MM.1S (cell line): ENCODE results near the gene CBFA2T2.

Source experiments
- CTCF ChIP-seq: fragments of 300-600 bp; sonication (generic); IDR thresholded peaks from 2 replicates; pipeline ENCODE4 v1.5.1; 2016; ENCODE audit warnings: antibody characterized with exemption, low read length, mixed read lengths
- EZH2 ChIP-seq: fragments of 300-600 bp; sonication (generic); optimal IDR thresholded peaks from 2 replicates; pipeline ENCODE3; 2017; ENCODE audit warnings: low read depth, mild to moderate bottlenecking, antibody characterized with exemption, low read length, mixed read lengths
- EZH2phosphoT487 ChIP-seq: fragments of 300-600 bp; sonication (generic); IDR thresholded peaks from 2 replicates; pipeline ENCODE4 v1.6.1; 2018; ENCODE audit warnings: antibody characterized with exemption, low read length

DNA sequence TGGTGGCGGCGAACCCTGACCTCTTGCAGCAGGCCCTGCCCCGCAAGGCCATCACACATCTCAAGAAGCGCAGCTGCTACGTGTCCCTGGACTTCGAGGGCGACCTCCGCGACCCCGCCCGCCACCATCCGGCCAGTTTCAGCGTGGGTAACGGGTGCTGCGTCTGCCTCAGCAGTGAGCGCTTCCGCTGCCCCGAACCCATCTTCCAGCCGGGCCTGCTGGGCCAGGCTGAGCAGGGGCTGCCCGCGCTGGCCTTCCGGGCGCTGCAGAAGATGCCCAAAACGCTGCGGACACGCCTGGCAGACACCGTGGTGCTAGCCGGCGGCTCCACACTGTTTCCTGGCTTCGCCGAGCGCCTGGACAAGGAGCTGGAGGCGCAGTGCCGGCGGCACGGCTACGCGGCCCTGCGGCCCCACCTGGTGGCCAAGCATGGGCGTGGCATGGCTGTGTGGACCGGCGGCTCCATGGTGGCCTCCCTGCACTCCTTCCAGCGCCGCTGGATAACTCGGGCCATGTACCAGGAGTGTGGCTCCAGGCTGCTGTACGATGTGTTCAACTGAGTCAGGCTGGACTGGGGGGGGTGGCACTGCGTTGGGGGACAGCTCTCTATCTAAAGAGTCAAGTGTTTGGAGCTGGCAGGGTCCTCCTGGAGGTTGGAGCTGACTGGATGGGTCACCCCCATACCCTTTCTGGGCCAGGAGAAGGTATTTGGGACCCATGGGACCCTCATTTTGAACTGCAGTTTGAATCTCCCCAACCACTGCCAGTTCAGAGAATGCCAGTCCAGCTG is 178.0 kb downstream of the CBFA2T2 start:
- no peak for TF ChIP-seq EZH2
- TF ChIP-seq CTCF = peak; percentile 93
- no peak for TF ChIP-seq EZH2phosphoT487
